Testis (tissue), 2 donors: ENCODE measurements around the gene PTGS1.

Experiments
- CTCF ChIP-seq, 3 experiments: fragments of 450-650 bp in 2 of 3; fragments of 200-600 bp in 1 of 3; sonication (generic) in 1 of 3; IDR thresholded peaks; one replicate each; pipeline ENCODE4 v1.5.1; 2016 to 2019; ENCODE audit warnings: antibody characterized with exemption in 3 of 3, mild to moderate bottlenecking in 2 of 3, moderate library complexity in 1 of 3
- POLR2A ChIP-seq: fragments of 450-650 bp; IDR thresholded peaks from one replicate; pipeline ENCODE4 v1.6.1; 2017; ENCODE audit warnings: antibody characterized with exemption, mild to moderate bottlenecking, moderate library complexity

GRCh38 chr9:122387536-122387935, 16.7 kb downstream of the PTGS1 start:
- TF ChIP-seq CTCF (IDR thresholded peaks at IDR 0.05) (no peak), POLR2A (no peak)
